Astrocyte (in vitro differentiated cells and primary cell): ENCODE measurements around the gene ARHGEF3. TPM values are rescaled to one million over a fixed set of nuclear protein-coding genes. Genes with fewer than 3 reads are reported as not detected.
A peak's percentile ranks its signal among the peaks of the same experiment; 100 is the strongest.

Experiments used
- DNase-seq: peaks from one replicate; pipeline ENCODE4 v3.0.0-alpha.2; 2010; ENCODE audit warnings: low read depth
- FAIRE-seq: peaks from 2 replicates; lab custom pipeline; 2011; peaks lifted over from hg19 to GRCh38; lab: Jason Lieb, UNC
- H2AFZ ChIP-seq: 2 replicates; pipeline ENCODE4 v1.6.0; 2012; ENCODE audit warnings: low read depth, low read length, inconsistent platforms
- H3K27ac ChIP-seq: 2 replicates; pipeline ENCODE4 v1.5.1; 2011; ENCODE audit warnings: low read depth, low read length, inconsistent platforms
- H3K27me3 ChIP-seq: 2 replicates; pipeline ENCODE4 v1.6.0; 2011; ENCODE audit warnings: low read length, inconsistent platforms; ENCODE audit not compliant: insufficient read depth
- H3K36me3 ChIP-seq: 2 replicates; pipeline ENCODE4 v1.5.1; 2011; ENCODE audit warnings: low read length, inconsistent platforms; ENCODE audit not compliant: insufficient read depth
- H3K4me1 ChIP-seq: 2 replicates; pipeline ENCODE4 v1.5.1; 2011; ENCODE audit warnings: low read length, inconsistent platforms; ENCODE audit not compliant: insufficient read depth
- H3K4me2 ChIP-seq: 2 replicates; pipeline ENCODE4 v1.6.0; 2012; ENCODE audit warnings: low read length, inconsistent platforms
- H3K4me3 ChIP-seq: 2 replicates; pipeline ENCODE4 v1.5.1; 2011; ENCODE audit warnings: low read depth, mild to moderate bottlenecking, low read length, inconsistent platforms; ENCODE audit not compliant: insufficient read depth
- H3K79me2 ChIP-seq: 2 replicates; pipeline ENCODE4 v1.6.0; 2012; ENCODE audit warnings: mild to moderate bottlenecking, low read length, inconsistent platforms; ENCODE audit not compliant: insufficient read depth
- H3K9ac ChIP-seq: 2 replicates; pipeline ENCODE4 v1.6.0; 2012; ENCODE audit warnings: mild to moderate bottlenecking, low read length, inconsistent platforms
- H3K9me3 ChIP-seq: 2 replicates; pipeline ENCODE4 v1.5.1; 2012; ENCODE audit warnings: low read depth, mild to moderate bottlenecking, low read length, inconsistent platforms; ENCODE audit not compliant: insufficient read depth
- H4K20me1 ChIP-seq: 2 replicates; pipeline ENCODE4 v1.6.0; 2012; ENCODE audit warnings: low read length, inconsistent platforms; ENCODE audit not compliant: insufficient read depth
- H3K27ac Mint-ChIP-seq: one replicate; pipeline ENCODE4 v1.8.0; 2021; ENCODE audit warnings: mild to moderate bottlenecking, mixed read lengths; ENCODE audit not compliant: unreplicated experiment
- H3K27me3 Mint-ChIP-seq: one replicate; pipeline ENCODE4 v1.8.0; 2021; ENCODE audit warnings: low read depth, mixed read lengths; ENCODE audit not compliant: unreplicated experiment
- H3K36me3 Mint-ChIP-seq: one replicate; pipeline ENCODE4 v1.8.0; 2021; ENCODE audit warnings: low read depth, mixed read lengths; ENCODE audit not compliant: unreplicated experiment
- H3K4me1 Mint-ChIP-seq: one replicate; pipeline ENCODE4 v1.8.0; 2021; ENCODE audit warnings: low read depth, mixed read lengths; ENCODE audit not compliant: unreplicated experiment
- H3K4me3 Mint-ChIP-seq: one replicate; pipeline ENCODE4 v1.8.0; 2021; ENCODE audit warnings: mild to moderate bottlenecking, moderate library complexity, mixed read lengths; ENCODE audit not compliant: unreplicated experiment
- H3K9me3 Mint-ChIP-seq: one replicate; pipeline ENCODE4 v1.8.0; 2021; ENCODE audit warnings: mild to moderate bottlenecking, mixed read lengths; ENCODE audit not compliant: unreplicated experiment
- CTCF ChIP-seq: IDR thresholded peaks from 2 replicates; pipeline ENCODE4 v1.5.1; 2011; ENCODE audit warnings: low read depth, mild to moderate bottlenecking, inconsistent platforms, low read length, moderate library complexity; ENCODE audit not compliant: insufficient read depth
- EZH2 ChIP-seq: IDR thresholded peaks from 2 replicates; pipeline ENCODE4 v1.6.1; 2012; ENCODE audit warnings: mild to moderate bottlenecking, low read length, inconsistent platforms; ENCODE audit not compliant: insufficient read depth
- total RNA-seq: library from RNA; stranded (reverse); gene quantifications from 2 replicates; pipeline ENCODE4 v1.2.1, GENCODE V29; 2021

The ARHGEF3 gene
- total RNA-seq, 1 donor from 2014 or later: 14.9 TPM

- no peak for FAIRE-seq
- Histone ChIP-seq H3K36me3 (no peaks in the 10 kb centered on the region), H3K9me3 (no peaks in the 10 kb centered on the region), H3K9ac (no peak overlapping the region), H4K20me1 (no peaks in the 10 kb centered on the region), H3K4me3 (no peak overlapping the region), H3K79me2 (no peaks in the 10 kb centered on the region), H3K4me2 (no peak overlapping the region), H3K27me3 (no peaks in the 10 kb centered on the region), H3K27ac (no peak overlapping the region), H3K4me1 (peaks cover 23% of the 10 kb centered on the region), H2AFZ (no peak overlapping the region)
- TF ChIP-seq CTCF (no peak), EZH2 (no peak)
- H3K4me3 Mint-ChIP-seq: no peak overlapping the region
- H3K36me3 Mint-ChIP-seq: no peaks in the 10 kb centered on the region
- no peak overlapping the region for H3K27ac Mint-ChIP-seq
- DNase-seq: no peak
- H3K27me3 Mint-ChIP-seq: no peaks in the 10 kb centered on the region
- H3K9me3 Mint-ChIP-seq: no peaks in the 10 kb centered on the region
- peaks cover 35% of the 10 kb centered on the region for H3K4me1 Mint-ChIP-seq
Measured at GRCh38 chr3:56837196-56837955, 35.6 kb upstream of the ARHGEF3 start.

- Histone ChIP-seq H3K4me2 (peak overlapping the region; percentile 49), H3K27me3 (no peaks in the 10 kb centered on the region), H4K20me1 (no peaks in the 10 kb centered on the region), H3K27ac (peak overlapping the region; percentile 48), H3K4me3 (no peak overlapping the region), H3K9me3 (no peaks in the 10 kb centered on the region), H3K9ac (no peak overlapping the region), H3K36me3 (no peaks in the 10 kb centered on the region), H3K4me1 (peaks cover 23% of the 10 kb centered on the region), H2AFZ (no peak overlapping the region), H3K79me2 (no peaks in the 10 kb centered on the region)
- H3K4me1 Mint-ChIP-seq: peaks cover 35% of the 10 kb centered on the region
- H3K36me3 Mint-ChIP-seq: no peaks in the 10 kb centered on the region
- DNase-seq: peak; percentile 48
- TF ChIP-seq CTCF (no peak), EZH2 (no peak)
- H3K4me3 Mint-ChIP-seq: no peak overlapping the region
- peak overlapping the region; percentile 21 for H3K27ac Mint-ChIP-seq
- H3K9me3 Mint-ChIP-seq: no peaks in the 10 kb centered on the region
- no peaks in the 10 kb centered on the region for H3K27me3 Mint-ChIP-seq
- FAIRE-seq: no peak
Measured at GRCh38 chr3:56836276-56837163, 34.8 kb upstream of the ARHGEF3 start.
